ENCODE results near the gene NR2F2.

Gene NR2F2

GRCh38 chr15:96290679-96291078 lies 39.8 kb upstream of the NR2F2 start:
- Histone ChIP-seq H3K4me2 (ENCODE audit: low read length) (no peak overlapping the region), H3K9me3 (ENCODE audit: control insufficient read depth, insufficient read depth, low read length) (no peaks in the 10 kb centered on the region; the same call in 1 of the 2 replicates), H3K36me3 (ENCODE audit: control insufficient read depth, low read length) (no peaks in the 10 kb centered on the region), H3K4me3 (ENCODE audit: low read length) (no peak overlapping the region), H3K27me3 (ENCODE audit: control insufficient read depth, low read length) (no peaks in the 10 kb centered on the region), H4K20me1 (ENCODE audit: control insufficient read depth, insufficient read depth, low read depth, low read length) (no peaks in the 10 kb centered on the region), H3F3A (ENCODE audit: control insufficient read depth, insufficient read depth) (no peaks in the 10 kb centered on the region), H3K9me2 (replicated peaks; ENCODE audit: control insufficient read depth, low read length) (no peaks in the 10 kb centered on the region), H3K27ac (ENCODE audit: low read depth, low read length) (no peak overlapping the region), H3K4me1 (ENCODE audit: control insufficient read depth, low read length) (no peaks in the 10 kb centered on the region), H3K79me2 (ENCODE audit: control insufficient read depth, low read length) (no peaks in the 10 kb centered on the region)
- no peak for TF ChIP-seq EZH2phosphoT487 (IDR thresholded peaks at IDR 0.05; ENCODE audit: borderline replicate concordance, low read length)
- no peak for TF ChIP-seq CTCF (IDR thresholded peaks at IDR 0.05; ENCODE audit: low read depth, low read length, poor library complexity, severe bottlenecking)

- no peaks in the 10 kb centered on the region for H3K4me1 ChIP-seq (ENCODE audit: control insufficient read depth, low read length)
- H3K36me3 ChIP-seq (ENCODE audit: control insufficient read depth, low read length), result no peaks in the 10 kb centered on the region
- H3F3A ChIP-seq (ENCODE audit: control insufficient read depth, insufficient read depth), result no peaks in the 10 kb centered on the region
- no peaks in the 10 kb centered on the region for H3K27me3 ChIP-seq (ENCODE audit: control insufficient read depth, low read length)
- H3K9me3 ChIP-seq (ENCODE audit: control insufficient read depth, insufficient read depth, low read length), result no peaks in the 10 kb centered on the region; the same call in 1 of the 2 replicates
- no peaks in the 10 kb centered on the region for H4K20me1 ChIP-seq (ENCODE audit: control insufficient read depth, insufficient read depth, low read depth, low read length)
- no peak overlapping the region for H3K27ac ChIP-seq (ENCODE audit: low read depth, low read length)
- no peak overlapping the region for H3K4me2 ChIP-seq (ENCODE audit: low read length)
- TF ChIP-seq EZH2phosphoT487 (IDR thresholded peaks at IDR 0.05; ENCODE audit: borderline replicate concordance, low read length) (no peak), CTCF (IDR thresholded peaks at IDR 0.05; ENCODE audit: low read depth, low read length, poor library complexity, severe bottlenecking) (no peak)
- H3K9me2 ChIP-seq (replicated peaks; ENCODE audit: control insufficient read depth, low read length), result no peaks in the 10 kb centered on the region
- no peaks in the 10 kb centered on the region for H3K79me2 ChIP-seq (ENCODE audit: control insufficient read depth, low read length)
- H3K4me3 ChIP-seq (ENCODE audit: low read length), result no peak overlapping the region
These were observed 37.9 kb upstream of the NR2F2 start for GRCh38 chr15:96292635-96293034.

GRCh38 chr15:96293441-96293840 lies 37.1 kb upstream of the NR2F2 start:
- no peaks in the 10 kb centered on the region for H3K4me1 ChIP-seq (ENCODE audit: control insufficient read depth, low read length)
- no peak for TF ChIP-seq CTCF (IDR thresholded peaks at IDR 0.05; ENCODE audit: low read depth, low read length, poor library complexity, severe bottlenecking)
- no peak for TF ChIP-seq EZH2phosphoT487 (IDR thresholded peaks at IDR 0.05; ENCODE audit: borderline replicate concordance, low read length)

More at GRCh38 chr15:96293441-96293840, 37.1 kb upstream of the NR2F2 start:
- Histone ChIP-seq H3K79me2 (ENCODE audit: control insufficient read depth, low read length) (no peaks in the 10 kb centered on the region), H3K9me3 (ENCODE audit: control insufficient read depth, insufficient read depth, low read length) (no peaks in the 10 kb centered on the region; the same call in 1 of the 2 replicates), H4K20me1 (ENCODE audit: control insufficient read depth, insufficient read depth, low read depth, low read length) (no peaks in the 10 kb centered on the region), H3K36me3 (ENCODE audit: control insufficient read depth, low read length) (no peaks in the 10 kb centered on the region), H3K27me3 (ENCODE audit: control insufficient read depth, low read length) (no peaks in the 10 kb centered on the region), H3K4me2 (ENCODE audit: low read length) (no peak overlapping the region), H3K27ac (ENCODE audit: low read depth, low read length) (no peak overlapping the region), H3K9me2 (replicated peaks; ENCODE audit: control insufficient read depth, low read length) (no peaks in the 10 kb centered on the region), H3F3A (ENCODE audit: control insufficient read depth, insufficient read depth) (no peaks in the 10 kb centered on the region), H3K4me3 (ENCODE audit: low read length) (no peak overlapping the region)
